ENCODE results near the gene LPAR1.

The LPAR1 gene

GRCh38 chr9:110936237-110936636 lies 102.0 kb downstream of the LPAR1 start:
- no peak for TF ChIP-seq CTCF (IDR thresholded peaks at IDR 0.05; ENCODE audit: control insufficient read depth, insufficient read depth, low read depth, low read length, missing control alignments)
- DNase-seq (ENCODE audit: low read depth): no peak
- H3K4me3 ChIP-seq (ENCODE audit: control insufficient read depth, low read depth, low read length): no peak overlapping the region

- H3K4me3 ChIP-seq (ENCODE audit: control insufficient read depth, low read depth, low read length): no peak overlapping the region
- no peak for TF ChIP-seq CTCF (IDR thresholded peaks at IDR 0.05; ENCODE audit: control insufficient read depth, insufficient read depth, low read depth, low read length, missing control alignments)
- no peak for DNase-seq (ENCODE audit: low read depth)
These were observed 102.4 kb downstream of the LPAR1 start for GRCh38 chr9:110935829-110936228.

GRCh38 chr9:110933350-110934001 lies 104.8 kb downstream of the LPAR1 start:
- no peak for DNase-seq (ENCODE audit: low read depth)
- no peak overlapping the region for H3K4me3 ChIP-seq (ENCODE audit: control insufficient read depth, low read depth, low read length)
- no peak for TF ChIP-seq CTCF (IDR thresholded peaks at IDR 0.05; ENCODE audit: control insufficient read depth, insufficient read depth, low read depth, low read length, missing control alignments)

- H3K4me3 ChIP-seq (ENCODE audit: control insufficient read depth, low read depth, low read length): no peak overlapping the region
- no peak for DNase-seq (ENCODE audit: low read depth)
- no peak for TF ChIP-seq CTCF (IDR thresholded peaks at IDR 0.05; ENCODE audit: control insufficient read depth, insufficient read depth, low read depth, low read length, missing control alignments)
These were observed 105.4 kb downstream of the LPAR1 start for GRCh38 chr9:110932863-110933262.

- TF ChIP-seq CTCF (IDR thresholded peaks at IDR 0.05; ENCODE audit: control insufficient read depth, insufficient read depth, low read depth, low read length, missing control alignments): no peak
- no peak overlapping the region for H3K4me3 ChIP-seq (ENCODE audit: control insufficient read depth, low read depth, low read length)
- no peak for DNase-seq (ENCODE audit: low read depth)
These were observed 109.7 kb downstream of the LPAR1 start for GRCh38 chr9:110928599-110928998.

GRCh38 chr9:110926828-110927487 lies 111.3 kb downstream of the LPAR1 start:
- DNase-seq (ENCODE audit: low read depth): no peak
- no peak overlapping the region for H3K4me3 ChIP-seq (ENCODE audit: control insufficient read depth, low read depth, low read length)
- no peak for TF ChIP-seq CTCF (IDR thresholded peaks at IDR 0.05; ENCODE audit: control insufficient read depth, insufficient read depth, low read depth, low read length, missing control alignments)
